HepG2 (cell line): Measurements from ENCODE around the gene STRN3. TPM values are rescaled to one million over a fixed set of nuclear protein-coding genes. Genes with fewer than 3 reads are reported as not detected.

Experiments
- ATAC-seq: fragments of 200-7000 bp; cut with Tn5 transposase; 3 replicates; pipeline ENCODE4 v1.9.1; 2020; ENCODE audit warnings: mild to moderate bottlenecking, moderate library complexity
- BruUV-seq: library from RNA; stranded (reverse); fragments of 400-500 nt; replicated peaks from 2 replicates; lab custom pipeline; 2021; lab: Mats Ljungman, UMichigan
- CTCF ChIA-PET: fragments of 300-600 bp; formaldehyde crosslinking; extraction: SDS; loops from one replicate; lab custom pipeline; 2021; ENCODE audit warnings: low total read pairs, inconsistent platforms, low intra/inter-chr PET ratio; lab: Yijun Ruan, JAX
- POLR2A ChIA-PET: fragments of 350-600 bp; sonication (Branson Sonifier 250); formaldehyde crosslinking; loops from one replicate; lab custom pipeline; 2020; ENCODE audit warnings: antibody characterized with exemption, inconsistent platforms; lab: Yijun Ruan, JAX
- DNase-seq: peaks from one replicate; pipeline ENCODE4 v3.0.0-alpha.2; 2015; ENCODE audit warnings: low spot score
- FAIRE-seq: peaks from 3 replicates; lab custom pipeline; 2011; peaks lifted over from hg19 to GRCh38; lab: Jason Lieb, UNC
- H2AFZ ChIP-seq: one replicate; pipeline ENCODE4 v1.6.1; 2011; ENCODE audit warnings: low read length, inconsistent platforms
- H3K27ac ChIP-seq: fragments of 300-600 bp; 3 replicates; pipeline ENCODE4 v1.8.0; 2011; ENCODE audit warnings: mixed run types, mild to moderate bottlenecking, mixed read lengths, low read length, inconsistent platforms; ENCODE audit not compliant: insufficient read depth; ENCODE audit errors: extremely low read length
- H3K27me3 ChIP-seq, 2 experiments: fragments of 200-600 bp in 1 of 2; 2 replicates in 1 of 2; 3 replicates in 1 of 2; pipeline versions ENCODE4 v1.6.0 to v1.8.0; 2011; ENCODE audit warnings: low read length in 2 of 2, mild to moderate bottlenecking in 2 of 2, moderate library complexity in 2 of 2, inconsistent platforms in 1 of 2; ENCODE audit not compliant: insufficient read depth in 2 of 2, control insufficient read depth in 1 of 2
- H3K36me3 ChIP-seq, 2 experiments: fragments of 200-600 bp in 1 of 2; replicated peaks in 1 of 2; 2 replicates in 1 of 2; 3 replicates in 1 of 2; pipeline versions ENCODE4 v1.5.1 to v1.8.0; 2011; ENCODE audit warnings: low read length in 2 of 2, inconsistent platforms in 1 of 2; ENCODE audit not compliant: insufficient read depth in 2 of 2, control insufficient read depth in 1 of 2
- H3K4me1 ChIP-seq: 2 replicates; pipeline ENCODE4 v1.5.1; 2012; ENCODE audit warnings: low read length, inconsistent platforms; ENCODE audit not compliant: insufficient read depth
- H3K4me2 ChIP-seq: 2 replicates; pipeline ENCODE4 v1.6.0; 2011; ENCODE audit warnings: low read depth, low read length, inconsistent platforms
- H3K4me3 ChIP-seq, 3 experiments: fragments of 200-600 bp in 1 of 3; sonication (generic), shearing (Covaris generic) in 1 of 3; replicated peaks in 1 of 3; 2 replicates each; pipeline ENCODE4 v1.5.1; 2011 to 2016; ENCODE audit warnings: low read length in 3 of 3, inconsistent platforms in 2 of 3, low read depth in 2 of 3, mild to moderate bottlenecking in 2 of 3, control low read depth in 1 of 3, mixed read lengths in 1 of 3; ENCODE audit not compliant: insufficient read depth in 1 of 3
- H3K79me2 ChIP-seq: one replicate; pipeline ENCODE4 v1.6.1; 2011; ENCODE audit warnings: low read length, inconsistent platforms; ENCODE audit not compliant: insufficient read depth
- H3K9ac ChIP-seq: 2 replicates; pipeline ENCODE4 v1.6.0; 2011; ENCODE audit warnings: mild to moderate bottlenecking, low read depth, low read length, inconsistent platforms; ENCODE audit not compliant: insufficient read depth
- H3K9me3 ChIP-seq: 2 replicates; pipeline ENCODE4 v1.5.1; 2012; ENCODE audit warnings: mild to moderate bottlenecking, low read length
- H4K20me1 ChIP-seq: 2 replicates; pipeline ENCODE4 v1.6.0; 2011; ENCODE audit warnings: inconsistent platforms, mild to moderate bottlenecking, low read length, moderate library complexity; ENCODE audit not compliant: insufficient read depth
- AHR ChIP-seq: IDR thresholded peaks from 2 replicates; pipeline ENCODE4 v1.6.1; 2018; ENCODE audit warnings: missing genetic modification reagents, missing compliant biosample characterization
- ATM ChIP-seq: fragments of 450-650 bp; IDR thresholded peaks from 2 replicates; pipeline ENCODE4 v1.7.1; 2017; ENCODE audit warnings: mild to moderate bottlenecking, borderline replicate concordance
- HOXA3 ChIP-seq: sonication (generic); formaldehyde crosslinking; IDR thresholded peaks from 2 replicates; pipeline ENCODE4 v1.5.0; 2020; ENCODE audit warnings: missing genetic modification reagents
- KDM3A ChIP-seq: IDR thresholded peaks from 2 replicates; pipeline ENCODE4 v1.6.1; 2018; ENCODE audit warnings: low read depth, missing compliant biosample characterization
- SKI ChIP-seq: fragments of 450-650 bp; IDR thresholded peaks from one replicate; pipeline ENCODE4 v1.6.1; 2018; ENCODE audit warnings: mild to moderate bottlenecking; ENCODE audit not compliant: partially characterized antibody
- SSRP1 ChIP-seq: IDR thresholded peaks from 2 replicates; pipeline ENCODE4 v1.6.1; 2016; ENCODE audit warnings: control low read depth
- THYN1 ChIP-seq: sonication (generic); formaldehyde crosslinking; IDR thresholded peaks from 2 replicates; pipeline ENCODE4 v1.8.1; 2023; ENCODE audit warnings: low read depth, mild to moderate bottlenecking, moderate library complexity, missing genetic modification reagents, borderline replicate concordance
- ZNF124 ChIP-seq: sonication (generic); formaldehyde crosslinking; IDR thresholded peaks from 2 replicates; pipeline ENCODE4 v1.4.0; 2020; ENCODE audit warnings: missing genetic modification reagents
- ZNF160 ChIP-seq: sonication (generic); formaldehyde crosslinking; IDR thresholded peaks from 2 replicates; pipeline ENCODE4 v1.8.0; 2022; ENCODE audit warnings: mild to moderate bottlenecking, inconsistent platforms, missing genetic modification reagents
- ZNF20 ChIP-seq: sonication (generic); formaldehyde crosslinking; IDR thresholded peaks from 2 replicates; pipeline ENCODE4 v1.4.0; 2020; ENCODE audit warnings: mild to moderate bottlenecking, moderate library complexity, missing genetic modification reagents
- ZNF337 ChIP-seq: sonication (generic); formaldehyde crosslinking; IDR thresholded peaks from 2 replicates; pipeline ENCODE4 v1.5.1; 2020; ENCODE audit warnings: missing genetic modification reagents, low read depth, mild to moderate bottlenecking, borderline replicate concordance
- ZNF589 ChIP-seq: sonication (generic); formaldehyde crosslinking; conservative IDR thresholded peaks from 2 replicates; pipeline ENCODE4 v1.8.0; 2022; ENCODE audit warnings: mild to moderate bottlenecking, moderate library complexity, missing genetic modification reagents
- ZSCAN21 ChIP-seq: sonication (generic); formaldehyde crosslinking; IDR thresholded peaks from 2 replicates; pipeline ENCODE4 v1.8.0; 2022; ENCODE audit warnings: mild to moderate bottlenecking, missing genetic modification reagents, moderate library complexity, borderline replicate concordance
- WGBS: methylation state at CpG from one replicate; pipeline ENCODE4 v1.1.6; 2017; ENCODE audit warnings: low lambda C conversion rate; 5-methylcytosine and 5-hydroxymethylcytosine counted together
- in situ Hi-C: cut with HindIII; loops from 2 replicates; pipeline ENCODE4 v1.10.0; 2017; ENCODE audit warnings: low pct_unique_long_range_greater_than_20kb; ENCODE audit not compliant: extremely low pct_ligation_motif_present
- intact Hi-C: fragments of 100-400 bp; cut with micrococcal nuclease; formaldehyde crosslinking; loops from one replicate; pipeline ENCODE4 v1.10.0; 2022; ENCODE audit not compliant: unreplicated experiment
- polyA plus RNA-seq, 8 experiments: library from polyadenylated mRNA; depleted of rRNA in 3 of 8; stranded (reverse) in 7 of 8; unstranded in 1 of 8; fragments of >200 nt; fragmentation: Illumina TruSeq in 4 of 8; extraction: Trizol in 4 of 8; gene quantifications; 2 replicates each; pipeline versions ENCODE4 v1.2.1 to v1.2.3, GENCODE V29; 2011 to 2016; ENCODE audit warnings: low read depth in 4 of 8, missing spikeins in 1 of 8, mixed read lengths in 1 of 8; ENCODE audit not compliant: insufficient read depth in 1 of 8
- total RNA-seq, 5 experiments: library from RNA; depleted of rRNA; stranded (reverse); fragments of >200 nt; fragmentation: Illumina TruSeq; extraction: Trizol; gene quantifications; 2 replicates each; pipeline ENCODE4 v1.2.3, GENCODE V29; 2016; ENCODE audit warnings: low read depth in 1 of 5
- TF ChIP-seq, protein P1 (sequence below): sonication (generic); formaldehyde crosslinking; IDR thresholded peaks from 2 replicates; pipeline ENCODE4 v1.4.0; 2020; ENCODE audit warnings: missing genetic modification reagents
- TF ChIP-seq, protein P2 (sequence below): sonication (generic); formaldehyde crosslinking; IDR thresholded peaks from 2 replicates; pipeline ENCODE4 v1.4.0; 2020; ENCODE audit warnings: missing genetic modification reagents

The STRN3 gene
- total and polyA plus RNA-seq, 2 of the 13 experiments (the other 11 are each of a cell fraction or from before 2014, with no cell fraction given): 49.4 to 123 TPM

DNA sequence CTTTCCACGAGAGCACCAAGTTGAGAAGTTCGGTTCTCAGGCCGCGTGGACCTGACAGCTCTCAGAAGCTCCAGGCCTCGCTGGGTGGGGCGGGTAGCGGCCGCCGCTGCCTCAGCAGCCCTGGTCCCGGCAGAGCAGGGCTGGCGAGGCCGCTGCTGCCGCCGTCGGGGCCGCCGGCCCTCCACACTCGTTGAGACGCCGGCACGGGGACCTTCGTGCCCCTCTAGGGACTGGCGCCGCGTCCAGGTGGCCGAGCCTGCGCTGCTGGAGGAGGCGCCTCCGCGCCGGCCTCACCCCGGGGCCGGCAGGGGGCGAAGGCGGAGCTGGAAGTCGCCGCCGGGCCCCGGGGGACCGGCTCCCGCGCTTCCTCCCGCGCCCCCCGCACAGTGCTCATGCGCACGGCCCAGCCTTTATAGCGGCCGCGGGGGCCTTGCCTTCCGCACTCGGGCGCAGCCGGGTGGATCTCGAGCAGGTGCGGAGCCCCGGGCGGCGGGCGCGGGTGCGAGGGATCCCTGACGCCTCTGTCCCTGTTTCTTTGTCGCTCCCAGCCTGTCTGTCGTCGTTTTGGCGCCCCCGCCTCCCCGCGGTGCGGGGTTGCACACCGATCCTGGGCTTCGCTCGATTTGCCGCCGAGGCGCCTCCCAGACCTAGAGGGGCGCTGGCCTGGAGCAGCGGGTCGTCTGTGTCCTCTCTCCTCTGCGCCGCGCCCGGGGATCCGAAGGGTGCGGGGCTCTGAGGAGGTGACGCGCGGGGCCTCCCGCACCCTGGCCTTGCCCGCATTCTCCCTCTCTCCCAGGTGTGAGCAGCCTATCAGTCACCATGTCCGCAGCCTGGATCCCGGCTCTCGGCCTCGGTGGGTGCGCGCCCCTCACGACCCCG, 151.8 kb downstream of the STRN3 start, which contains the start of gene COCH:
Gene COCH, plus strand, starts transcription at position 440 of the 879 bp plus-strand sequence. Its CDS starts 380 bp downstream, at position 820.
- FAIRE-seq: no peak
- POLR2A ChIA-PET: interaction anchor here (0.8 to 1.4 kb wide), 14 partner anchors 10 to 546 kb away, joined by 3 to 8 read pairs (median 4); partner anchors contain the start of genes HEATR5A and STRN3
- no TSS peak for BruUV-seq
- no peak within 1 kb of the TSS for H3K27ac ChIP-seq
- WGBS: 9% methylated on average over 70 of the region's 99 CpGs
- in situ Hi-C loops (no loop called here), intact Hi-C loops (loop anchor here (1.0 to 10.0 kb wide), 3 partner anchors 32 to 320 kb away; partner anchors contain the start of gene G2E3)
- no peaks in the 10 kb centered on the region for H3K79me2 ChIP-seq
- H3K4me1 ChIP-seq: peaks cover 29% of the 10 kb centered on the region
- peaks cover 0 to 32% of the 10 kb centered on the region in 2 experiments; a peak in 4 of 5 replicates for H3K27me3 ChIP-seq
- H3K4me3 ChIP-seq: peak within 1 kb of the TSS; percentile 71 to 89 (median 79)
- H3K36me3 ChIP-seq: peaks cover 0 to 2% of the 10 kb centered on the region in 2 experiments; a peak in 1 of 5 replicates
- peak within 1 kb of the TSS; percentile 79 for H2AFZ ChIP-seq
- H4K20me1 ChIP-seq: no peaks in the 10 kb centered on the region
- peak within 1 kb of the TSS; percentile 97 for H3K4me2 ChIP-seq
- peak within 1 kb of the TSS; percentile 78 for H3K9ac ChIP-seq
- ATAC-seq: peak; percentile 92
- peak; percentile 71 for DNase-seq
- CTCF ChIA-PET: interaction anchor here (1.9 kb wide), 1 partner anchor 32 kb away, joined by 12 read pairs; no protein-coding TSS in a partner anchor
- H3K9me3 ChIP-seq: no peaks in the 10 kb centered on the region
- TF ChIP-seq, protein P1, sequence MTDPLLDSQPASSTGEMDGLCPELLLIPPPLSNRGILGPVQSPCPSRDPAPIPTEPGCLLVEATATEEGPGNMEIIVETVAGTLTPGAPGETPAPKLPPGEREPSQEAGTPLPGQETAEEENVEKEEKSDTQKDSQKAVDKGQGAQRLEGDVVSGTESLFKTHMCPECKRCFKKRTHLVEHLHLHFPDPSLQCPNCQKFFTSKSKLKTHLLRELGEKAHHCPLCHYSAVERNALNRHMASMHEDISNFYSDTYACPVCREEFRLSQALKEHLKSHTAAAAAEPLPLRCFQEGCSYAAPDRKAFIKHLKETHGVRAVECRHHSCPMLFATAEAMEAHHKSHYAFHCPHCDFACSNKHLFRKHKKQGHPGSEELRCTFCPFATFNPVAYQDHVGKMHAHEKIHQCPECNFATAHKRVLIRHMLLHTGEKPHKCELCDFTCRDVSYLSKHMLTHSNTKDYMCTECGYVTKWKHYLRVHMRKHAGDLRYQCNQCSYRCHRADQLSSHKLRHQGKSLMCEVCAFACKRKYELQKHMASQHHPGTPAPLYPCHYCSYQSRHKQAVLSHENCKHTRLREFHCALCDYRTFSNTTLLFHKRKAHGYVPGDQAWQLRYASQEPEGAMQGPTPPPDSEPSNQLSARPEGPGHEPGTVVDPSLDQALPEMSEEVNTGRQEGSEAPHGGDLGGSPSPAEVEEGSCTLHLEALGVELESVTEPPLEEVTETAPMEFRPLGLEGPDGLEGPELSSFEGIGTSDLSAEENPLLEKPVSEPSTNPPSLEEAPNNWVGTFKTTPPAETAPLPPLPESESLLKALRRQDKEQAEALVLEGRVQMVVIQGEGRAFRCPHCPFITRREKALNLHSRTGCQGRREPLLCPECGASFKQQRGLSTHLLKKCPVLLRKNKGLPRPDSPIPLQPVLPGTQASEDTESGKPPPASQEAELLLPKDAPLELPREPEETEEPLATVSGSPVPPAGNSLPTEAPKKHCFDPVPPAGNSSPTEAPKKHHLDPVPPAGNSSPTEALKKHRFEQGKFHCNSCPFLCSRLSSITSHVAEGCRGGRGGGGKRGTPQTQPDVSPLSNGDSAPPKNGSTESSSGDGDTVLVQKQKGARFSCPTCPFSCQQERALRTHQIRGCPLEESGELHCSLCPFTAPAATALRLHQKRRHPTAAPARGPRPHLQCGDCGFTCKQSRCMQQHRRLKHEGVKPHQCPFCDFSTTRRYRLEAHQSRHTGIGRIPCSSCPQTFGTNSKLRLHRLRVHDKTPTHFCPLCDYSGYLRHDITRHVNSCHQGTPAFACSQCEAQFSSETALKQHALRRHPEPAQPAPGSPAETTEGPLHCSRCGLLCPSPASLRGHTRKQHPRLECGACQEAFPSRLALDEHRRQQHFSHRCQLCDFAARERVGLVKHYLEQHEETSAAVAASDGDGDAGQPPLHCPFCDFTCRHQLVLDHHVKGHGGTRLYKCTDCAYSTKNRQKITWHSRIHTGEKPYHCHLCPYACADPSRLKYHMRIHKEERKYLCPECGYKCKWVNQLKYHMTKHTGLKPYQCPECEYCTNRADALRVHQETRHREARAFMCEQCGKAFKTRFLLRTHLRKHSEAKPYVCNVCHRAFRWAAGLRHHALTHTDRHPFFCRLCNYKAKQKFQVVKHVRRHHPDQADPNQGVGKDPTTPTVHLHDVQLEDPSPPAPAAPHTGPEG (CRISPR knock-in tag): peak; percentile 94
- no peak for TF ChIP-seq AHR (CRISPR knock-in tag)
- TF ChIP-seq ATM: no peak
- TF ChIP-seq ZNF124: peak; percentile 51; the same call in 1 of the 2 replicates
- TF ChIP-seq ZSCAN21: peak; percentile 97
- TF ChIP-seq SKI: peak; percentile 59
- TF ChIP-seq ZNF160 (CRISPR knock-in tag): no peak; the same call in none of the 2 replicates
- TF ChIP-seq KDM3A (CRISPR knock-in tag): peak; percentile 24
- TF ChIP-seq HOXA3 (CRISPR knock-in tag): peak; percentile 84
- TF ChIP-seq ZNF589 (CRISPR knock-in tag): peak; percentile 11; the same call in 1 of the 2 replicates
- TF ChIP-seq, protein P2, sequence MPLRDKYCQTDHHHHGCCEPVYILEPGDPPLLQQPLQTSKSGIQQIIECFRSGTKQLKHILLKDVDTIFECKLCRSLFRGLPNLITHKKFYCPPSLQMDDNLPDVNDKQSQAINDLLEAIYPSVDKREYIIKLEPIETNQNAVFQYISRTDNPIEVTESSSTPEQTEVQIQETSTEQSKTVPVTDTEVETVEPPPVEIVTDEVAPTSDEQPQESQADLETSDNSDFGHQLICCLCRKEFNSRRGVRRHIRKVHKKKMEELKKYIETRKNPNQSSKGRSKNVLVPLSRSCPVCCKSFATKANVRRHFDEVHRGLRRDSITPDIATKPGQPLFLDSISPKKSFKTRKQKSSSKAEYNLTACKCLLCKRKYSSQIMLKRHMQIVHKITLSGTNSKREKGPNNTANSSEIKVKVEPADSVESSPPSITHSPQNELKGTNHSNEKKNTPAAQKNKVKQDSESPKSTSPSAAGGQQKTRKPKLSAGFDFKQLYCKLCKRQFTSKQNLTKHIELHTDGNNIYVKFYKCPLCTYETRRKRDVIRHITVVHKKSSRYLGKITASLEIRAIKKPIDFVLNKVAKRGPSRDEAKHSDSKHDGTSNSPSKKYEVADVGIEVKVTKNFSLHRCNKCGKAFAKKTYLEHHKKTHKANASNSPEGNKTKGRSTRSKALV (CRISPR knock-in tag): peak; percentile 96
- peak; percentile 80; the same call in 1 of the 2 replicates for TF ChIP-seq ZNF337 (CRISPR knock-in tag)
- peak; percentile 69; the same call in 1 of the 2 replicates for TF ChIP-seq SSRP1
- TF ChIP-seq THYN1 (CRISPR knock-in tag): peak; percentile 91; the same call in 1 of the 2 replicates
- no peak; the same call in 1 of the 2 replicates for TF ChIP-seq ZNF20 (CRISPR knock-in tag)
